ENCODE results near the gene FRAT2.

Gene FRAT2

DNA sequence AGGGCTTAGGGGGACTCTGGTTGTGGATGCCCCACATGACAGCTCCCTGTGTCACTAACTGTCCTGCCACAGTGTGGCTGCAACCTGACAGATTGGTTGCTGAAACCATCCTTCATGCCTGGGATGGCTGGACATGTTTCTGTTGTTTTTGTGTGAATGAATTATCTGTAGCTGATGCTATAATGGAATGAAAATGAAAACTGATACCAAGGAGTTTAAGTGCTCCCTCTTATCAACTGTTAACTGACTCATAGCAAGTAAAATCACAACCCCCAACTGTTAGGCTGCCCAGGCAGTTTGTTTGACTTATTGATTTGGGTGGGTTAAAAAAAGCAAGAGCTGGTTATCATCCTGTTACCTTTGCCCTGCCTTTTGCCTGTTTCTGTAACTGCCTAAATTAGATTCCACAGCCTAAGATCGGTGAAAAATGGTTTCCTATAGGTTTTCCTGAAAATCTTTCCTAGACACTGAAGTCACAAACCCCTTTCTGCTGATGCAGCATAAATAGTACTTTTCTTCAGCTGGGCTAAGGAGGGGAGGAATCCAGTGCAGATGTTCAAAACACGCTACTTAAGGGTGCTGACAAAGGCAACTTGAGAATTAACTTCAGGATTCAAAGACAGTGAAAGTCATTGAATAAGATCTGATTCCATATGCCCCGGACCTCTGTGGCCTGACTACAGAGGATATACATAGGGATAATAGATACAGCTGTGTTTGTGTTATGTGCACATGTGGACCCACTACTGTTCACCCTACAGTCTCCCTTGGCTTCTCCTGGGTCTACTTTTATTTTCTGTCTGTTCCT lies 5.7 kb downstream of the FRAT2 start:
- TF ChIP-seq, protein P1, sequence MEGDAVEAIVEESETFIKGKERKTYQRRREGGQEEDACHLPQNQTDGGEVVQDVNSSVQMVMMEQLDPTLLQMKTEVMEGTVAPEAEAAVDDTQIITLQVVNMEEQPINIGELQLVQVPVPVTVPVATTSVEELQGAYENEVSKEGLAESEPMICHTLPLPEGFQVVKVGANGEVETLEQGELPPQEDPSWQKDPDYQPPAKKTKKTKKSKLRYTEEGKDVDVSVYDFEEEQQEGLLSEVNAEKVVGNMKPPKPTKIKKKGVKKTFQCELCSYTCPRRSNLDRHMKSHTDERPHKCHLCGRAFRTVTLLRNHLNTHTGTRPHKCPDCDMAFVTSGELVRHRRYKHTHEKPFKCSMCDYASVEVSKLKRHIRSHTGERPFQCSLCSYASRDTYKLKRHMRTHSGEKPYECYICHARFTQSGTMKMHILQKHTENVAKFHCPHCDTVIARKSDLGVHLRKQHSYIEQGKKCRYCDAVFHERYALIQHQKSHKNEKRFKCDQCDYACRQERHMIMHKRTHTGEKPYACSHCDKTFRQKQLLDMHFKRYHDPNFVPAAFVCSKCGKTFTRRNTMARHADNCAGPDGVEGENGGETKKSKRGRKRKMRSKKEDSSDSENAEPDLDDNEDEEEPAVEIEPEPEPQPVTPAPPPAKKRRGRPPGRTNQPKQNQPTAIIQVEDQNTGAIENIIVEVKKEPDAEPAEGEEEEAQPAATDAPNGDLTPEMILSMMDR (IDR thresholded peaks at IDR 0.05; ENCODE audit: borderline replicate concordance, control extremely low read depth, extremely low read depth, insufficient read depth, missing control alignments) = no peak
- in situ Hi-C loops (cut with MboI; ENCODE audit: low sequenced_read_pairs, unreplicated experiment) = no loop called here
- DNase-seq (ENCODE audit: low spot score) = peak; percentile 41

DNA sequence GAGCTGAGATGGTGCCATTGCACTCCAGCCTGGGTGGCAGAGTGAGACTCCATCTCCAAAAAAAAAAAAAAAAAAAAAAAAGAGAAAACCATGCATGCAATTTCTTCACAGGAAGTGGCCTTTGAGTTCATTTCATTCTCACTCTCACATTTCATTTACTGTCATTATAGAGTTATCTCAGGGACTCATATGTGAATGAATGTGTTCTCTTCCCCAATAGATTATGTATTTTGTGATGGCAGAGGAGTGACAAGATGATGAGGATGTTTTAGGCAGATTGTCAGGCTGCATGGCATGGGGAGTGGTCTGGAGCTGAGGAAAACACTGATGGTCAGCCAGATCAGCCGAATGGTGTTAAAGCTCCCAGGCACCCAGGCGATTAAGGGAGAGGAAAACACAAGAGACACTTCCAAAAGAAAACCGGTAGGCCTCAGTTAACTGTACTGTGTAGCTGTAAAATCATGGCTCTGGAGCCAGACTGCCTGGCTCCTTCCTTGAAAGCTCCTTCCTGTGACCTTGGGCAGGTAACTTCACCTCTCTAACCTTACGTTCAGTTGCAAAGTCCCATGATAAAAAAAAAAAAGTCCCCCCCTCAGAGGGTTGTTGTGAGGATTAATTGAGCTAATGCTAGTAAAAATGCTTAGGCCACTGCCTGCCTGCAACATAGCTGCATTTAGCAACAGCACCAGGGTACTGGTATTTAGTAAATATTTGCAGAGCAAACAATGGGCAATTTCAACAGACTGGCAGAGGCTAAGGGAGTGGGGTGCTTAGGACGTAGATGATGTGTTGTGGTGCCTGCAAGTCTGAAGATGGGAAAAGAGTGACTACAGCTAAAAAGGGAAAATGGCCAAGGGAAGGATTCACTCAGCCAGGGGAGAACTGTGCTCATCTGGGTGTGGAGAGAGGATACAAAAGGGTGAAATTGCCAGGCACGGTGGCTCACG lies 6.9 kb downstream of the FRAT2 start:
- in situ Hi-C loops (cut with MboI; ENCODE audit: low sequenced_read_pairs, unreplicated experiment) = no loop called here
- TF ChIP-seq, protein P1 (IDR thresholded peaks at IDR 0.05; ENCODE audit: borderline replicate concordance, control extremely low read depth, extremely low read depth, insufficient read depth, missing control alignments) = no peak
- no peak for DNase-seq (ENCODE audit: low spot score)

DNA sequence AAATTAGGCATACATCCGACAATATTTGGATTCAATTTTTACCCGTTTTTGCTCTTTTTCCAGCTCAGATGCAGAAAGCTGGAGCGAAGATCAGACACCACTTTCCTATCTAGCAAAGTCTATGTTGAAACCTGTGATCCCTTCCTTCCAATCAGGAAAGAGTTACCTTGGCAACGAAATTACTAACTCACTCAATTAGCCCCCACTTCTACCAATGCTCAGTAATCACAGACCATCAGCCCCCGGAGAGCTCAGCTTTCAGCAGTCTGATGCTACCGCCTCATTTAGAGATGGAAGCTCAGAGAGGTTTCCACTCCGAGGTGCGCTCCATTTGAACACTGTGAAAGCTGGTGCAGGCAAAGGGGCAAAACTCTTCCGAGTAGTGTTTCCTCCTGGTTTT lies 8.8 kb downstream of the FRAT2 start:
- no peak for DNase-seq (ENCODE audit: low spot score)
- TF ChIP-seq, protein P1 (IDR thresholded peaks at IDR 0.05; ENCODE audit: borderline replicate concordance, control extremely low read depth, extremely low read depth, insufficient read depth, missing control alignments) = no peak
- in situ Hi-C loops (cut with MboI; ENCODE audit: low sequenced_read_pairs, unreplicated experiment) = no loop called here

DNA sequence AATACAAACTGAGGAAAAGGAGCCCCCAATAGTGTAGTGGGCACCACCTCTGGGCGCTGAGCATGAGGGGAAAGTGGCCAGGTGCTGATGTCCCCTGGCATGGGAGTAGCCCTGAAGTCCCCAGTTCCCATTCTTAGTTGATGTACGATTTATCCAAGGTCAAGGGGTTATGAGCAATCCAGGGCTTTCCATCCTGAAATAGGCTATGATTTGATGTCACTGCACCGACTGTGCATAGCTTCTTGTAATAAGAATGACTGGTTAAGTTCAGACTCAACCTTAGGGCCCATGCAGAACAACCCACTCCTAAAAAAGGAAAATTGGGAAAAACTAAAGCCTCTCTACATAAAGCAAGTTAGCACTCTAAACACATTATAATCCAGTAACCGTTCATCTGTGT lies 11.0 kb downstream of the FRAT2 start:
- TF ChIP-seq, protein P1 (IDR thresholded peaks at IDR 0.05; ENCODE audit: borderline replicate concordance, control extremely low read depth, extremely low read depth, insufficient read depth, missing control alignments) = no peak
- in situ Hi-C loops (cut with MboI; ENCODE audit: low sequenced_read_pairs, unreplicated experiment) = no loop called here
- DNase-seq (ENCODE audit: low spot score) = no peak

DNA sequence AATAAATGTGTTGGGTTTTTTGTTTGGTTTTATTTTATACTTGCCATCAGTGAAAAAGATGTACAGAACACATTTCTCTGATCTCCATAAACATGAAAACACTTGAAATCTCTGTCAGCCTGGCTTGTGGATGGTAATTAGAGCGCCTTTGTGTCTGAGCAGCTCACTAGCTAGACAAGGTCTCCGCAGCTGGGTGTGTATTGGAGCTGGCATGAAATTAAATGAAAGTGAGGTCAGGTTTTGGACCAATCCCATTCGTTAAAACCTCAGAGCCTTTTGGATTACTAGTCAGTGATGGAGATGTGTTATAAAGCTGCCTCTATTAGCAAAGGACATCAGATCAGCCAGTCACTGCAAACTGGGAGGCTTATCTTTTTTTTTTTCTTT lies 12.7 kb downstream of the FRAT2 start:
- in situ Hi-C loops (cut with MboI; ENCODE audit: low sequenced_read_pairs, unreplicated experiment) = no loop called here
- TF ChIP-seq, protein P1 (IDR thresholded peaks at IDR 0.05; ENCODE audit: borderline replicate concordance, control extremely low read depth, extremely low read depth, insufficient read depth, missing control alignments) = no peak
- no peak for DNase-seq (ENCODE audit: low spot score)

DNA sequence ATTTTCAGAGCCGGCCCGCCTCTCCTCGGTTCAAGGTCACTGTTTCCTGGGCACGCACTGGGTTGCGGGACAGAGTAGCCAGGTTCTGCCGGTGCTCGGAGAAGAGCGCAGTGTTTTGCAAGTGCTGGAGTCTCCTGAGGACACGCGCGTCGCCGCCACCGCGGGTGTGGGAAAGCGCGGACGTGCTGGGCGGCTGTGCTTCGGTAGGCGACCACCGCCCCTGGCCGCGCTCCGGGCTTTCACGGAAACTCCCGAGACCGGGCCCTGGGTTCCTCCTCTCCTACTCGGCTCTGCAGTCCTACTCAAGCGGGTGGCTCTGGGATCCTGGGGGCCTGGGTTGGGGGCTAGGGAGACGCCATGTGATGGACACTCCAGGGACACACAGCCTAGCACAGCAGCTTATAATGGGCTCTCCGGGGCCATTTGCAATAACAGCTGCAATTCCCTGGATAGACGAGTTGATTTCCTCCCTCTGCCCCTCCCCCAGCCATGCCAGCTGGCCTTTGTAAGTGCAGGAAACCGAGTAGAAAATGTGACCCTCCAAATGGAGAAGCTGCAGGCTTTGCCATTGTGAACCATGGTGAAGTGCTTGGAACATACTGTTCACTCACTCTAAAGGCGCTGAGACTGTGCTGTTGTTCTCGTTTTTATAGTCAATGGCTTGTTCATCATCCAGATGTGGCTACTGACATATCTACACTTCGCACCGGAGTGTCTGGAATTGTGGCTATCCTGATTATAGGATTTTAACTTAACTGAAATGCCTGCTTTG lies 13.3 kb downstream of the FRAT2 start:
- in situ Hi-C loops (cut with MboI; ENCODE audit: low sequenced_read_pairs, unreplicated experiment) = no loop called here
- TF ChIP-seq, protein P1 (IDR thresholded peaks at IDR 0.05; ENCODE audit: borderline replicate concordance, control extremely low read depth, extremely low read depth, insufficient read depth, missing control alignments) = no peak
- DNase-seq (ENCODE audit: low spot score) = no peak

Measured in GM13976 (cell line).